PC-3 (cell line): ENCODE data around the gene HPSE2. TPM values are rescaled to one million over a fixed set of nuclear protein-coding genes. Genes with fewer than 3 reads are reported as not detected.
A peak's percentile ranks its signal among the peaks of the same experiment; 100 is the strongest.

Experiments used
- ATAC-seq: fragments of 200-7000 bp; cut with Tn5 transposase; 2 replicates; pipeline ENCODE4 v1.9.1; 2020; ENCODE audit warnings: mild to moderate bottlenecking, moderate library complexity
- BruUV-seq: library from RNA; stranded (reverse); fragments of 400-500 nt; replicated peaks from 2 replicates; lab custom pipeline; 2021; lab: Mats Ljungman, UMichigan
- CTCF ChIA-PET: fragments of 300-600 bp; sonication (Branson Sonifier 250); formaldehyde crosslinking; loops from one replicate; lab custom pipeline; 2022; ENCODE audit warnings: antibody characterized with exemption; lab: Charles Lee
- POLR2A ChIA-PET: fragments of 300-600 bp; sonication (Branson Sonifier 250); formaldehyde crosslinking; loops from one replicate; lab custom pipeline; 2022; ENCODE audit warnings: antibody characterized with exemption; ENCODE audit not compliant: unreplicated experiment; lab: Charles Lee
- DNase-seq: peaks from one replicate; pipeline ENCODE4 v3.0.0-alpha.2; 2015
- H2AFZ ChIP-seq: fragments of 300-600 bp; sonication (generic); 2 replicates; pipeline ENCODE4 v1.6.0; 2016; ENCODE audit warnings: antibody characterized with exemption, low read length
- H3F3A ChIP-seq: fragments of 300-600 bp; sonication (generic); one replicate; pipeline ENCODE4 v1.6.0; 2017; ENCODE audit warnings: antibody characterized with exemption, low read length, control low read depth, mild to moderate bottlenecking; ENCODE audit not compliant: unreplicated experiment
- H3K27ac ChIP-seq: fragments of 300-600 bp; sonication (generic); 2 replicates; pipeline ENCODE4 v1.5.1; 2016; ENCODE audit warnings: mild to moderate bottlenecking, low read length
- H3K27me3 ChIP-seq: fragments of 300-600 bp; sonication (generic); 2 replicates; pipeline ENCODE4 v1.6.1; 2016; ENCODE audit warnings: low read length, mixed read lengths
- H3K36me3 ChIP-seq: fragments of 300-600 bp; sonication (generic); 2 replicates; pipeline ENCODE4 v1.6.1; 2016; ENCODE audit warnings: low read depth, mixed run types, low read length, mixed read lengths
- H3K4me1 ChIP-seq: fragments of 300-600 bp; sonication (generic); 2 replicates; pipeline ENCODE4 v1.5.1; 2016; ENCODE audit warnings: low read length; ENCODE audit not compliant: insufficient read depth
- H3K4me2 ChIP-seq: fragments of 300-600 bp; sonication (generic); 2 replicates; pipeline ENCODE4 v1.6.0; 2016; ENCODE audit warnings: low read length
- H3K4me3 ChIP-seq: fragments of 300-600 bp; sonication (generic); 2 replicates; pipeline ENCODE4 v1.5.1; 2016; ENCODE audit warnings: mild to moderate bottlenecking, low read length, mixed read lengths
- H3K79me2 ChIP-seq: fragments of 300-600 bp; sonication (generic); 2 replicates; pipeline ENCODE4 v1.6.1; 2017; ENCODE audit warnings: low read length, mixed read lengths
- H3K9ac ChIP-seq: fragments of 300-600 bp; sonication (generic); 2 replicates; pipeline ENCODE4 v1.6.0; 2016; ENCODE audit warnings: mild to moderate bottlenecking, low read length
- H3K9me2 ChIP-seq: fragments of 300-600 bp; sonication (generic); replicated peaks from 2 replicates; pipeline ENCODE4 v1.6.1; 2016; ENCODE audit warnings: mixed run types, low read length, mixed read lengths
- H3K9me3 ChIP-seq: fragments of 300-600 bp; sonication (generic); 2 replicates; pipeline ENCODE4 v1.6.1; 2016; ENCODE audit warnings: low read length, mixed read lengths
- H4K20me1 ChIP-seq: fragments of 300-600 bp; sonication (generic); 2 replicates; pipeline ENCODE4 v1.6.1; 2016; ENCODE audit warnings: low read length, mixed read lengths
- CTCF ChIP-seq: fragments of 300-600 bp; sonication (generic); conservative IDR thresholded peaks from 2 replicates; pipeline ENCODE4 v1.5.1; 2017; ENCODE audit warnings: antibody characterized with exemption, low read depth, mild to moderate bottlenecking, low read length
- EZH2 ChIP-seq: fragments of 300-600 bp; sonication (generic); IDR thresholded peaks from one replicate; pipeline ENCODE4 v1.6.1; 2017; ENCODE audit warnings: antibody characterized with exemption, mild to moderate bottlenecking, low read length; ENCODE audit not compliant: unreplicated experiment
- EZH2phosphoT487 ChIP-seq: fragments of 300-600 bp; sonication (generic); IDR thresholded peaks from 2 replicates; pipeline ENCODE4 v1.6.1; 2018; ENCODE audit warnings: mild to moderate bottlenecking, antibody characterized with exemption, low read length, borderline replicate concordance
- intact Hi-C: fragments of 100-400 bp; cut with micrococcal nuclease; formaldehyde crosslinking; loops from 2 replicates; pipeline ENCODE4 v1.9.0; 2023
- total RNA-seq: library from RNA; depleted of rRNA; stranded (reverse); fragments of >200 nt; gene quantifications from 2 replicates; pipeline ENCODE4 v1.2.3, GENCODE V29; 2014

Gene HPSE2
- total RNA-seq, 1 experiment from 2014 or later, result 0.15 TPM

GRCh38 chr10:98472196-98472595, 763.5 kb downstream of the HPSE2 start:
- no peak overlapping the region for H3K9ac ChIP-seq
- BruUV-seq, result no TSS peak
- TF ChIP-seq EZH2 (no peak), CTCF (no peak), EZH2phosphoT487 (no peak)
- H3K9me3 ChIP-seq, result no peaks in the 10 kb centered on the region
- no peak overlapping the region for H3K4me2 ChIP-seq
- no peak for DNase-seq
- H3K9me2 ChIP-seq, result no peaks in the 10 kb centered on the region
- H3K36me3 ChIP-seq, result no peaks in the 10 kb centered on the region
- POLR2A ChIA-PET, result no interaction called here
- intact Hi-C loops, result no loop called here
- no peak overlapping the region for H3K27ac ChIP-seq
- no peaks in the 10 kb centered on the region for H3K79me2 ChIP-seq
- no peaks in the 10 kb centered on the region for H3K27me3 ChIP-seq
- CTCF ChIA-PET, result no interaction called here
- peaks cover 17% of the 10 kb centered on the region for H3K4me1 ChIP-seq
- no peaks in the 10 kb centered on the region for H4K20me1 ChIP-seq
- no peak overlapping the region for H2AFZ ChIP-seq
- H3F3A ChIP-seq, result no peaks in the 10 kb centered on the region
- ATAC-seq, result no peak
- H3K4me3 ChIP-seq, result no peak overlapping the region

DNA sequence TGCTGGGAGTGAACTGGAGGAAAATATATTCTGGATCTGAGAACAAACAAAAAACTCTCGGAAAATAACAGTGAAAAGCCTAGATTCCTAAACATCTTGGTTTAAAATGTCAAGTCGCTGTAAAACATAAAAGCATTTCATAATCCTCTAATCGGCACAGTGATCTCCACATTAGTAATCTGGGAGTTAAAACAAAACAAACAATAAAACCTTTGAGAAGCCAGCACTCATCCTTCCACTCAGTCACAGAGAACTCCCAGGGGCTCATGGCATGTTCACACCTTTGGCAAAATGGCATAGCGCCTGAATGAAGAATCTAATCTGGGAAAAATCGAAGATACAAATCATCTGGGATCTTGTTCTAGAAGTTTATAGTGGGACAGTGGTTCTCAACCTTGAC, 764.8 kb downstream of the HPSE2 start:
- peaks cover 17% of the 10 kb centered on the region for H3K4me1 ChIP-seq
- CTCF ChIA-PET, result no interaction called here
- no peaks in the 10 kb centered on the region for H3F3A ChIP-seq
- no peaks in the 10 kb centered on the region for H3K79me2 ChIP-seq
- H3K9ac ChIP-seq, result no peak overlapping the region
- H3K4me3 ChIP-seq, result no peak overlapping the region
- intact Hi-C loops, result loop anchor here (1.0 kb wide), 1 partner anchor 37 kb away; no protein-coding TSS in a partner anchor
- no peaks in the 10 kb centered on the region for H4K20me1 ChIP-seq
- peak overlapping the region; percentile 53 for H3K4me2 ChIP-seq
- no peaks in the 10 kb centered on the region for H3K9me2 ChIP-seq
- DNase-seq (peak; percentile 63), ATAC-seq (peak; percentile 55)
- no peaks in the 10 kb centered on the region for H3K9me3 ChIP-seq
- H3K27me3 ChIP-seq, result no peaks in the 10 kb centered on the region
- POLR2A ChIA-PET, result no interaction called here
- BruUV-seq, result no TSS peak
- H3K27ac ChIP-seq, result no peak overlapping the region
- TF ChIP-seq EZH2 (no peak), EZH2phosphoT487 (no peak), CTCF (no peak)
- no peaks in the 10 kb centered on the region for H3K36me3 ChIP-seq
- H2AFZ ChIP-seq, result no peak overlapping the region

DNA sequence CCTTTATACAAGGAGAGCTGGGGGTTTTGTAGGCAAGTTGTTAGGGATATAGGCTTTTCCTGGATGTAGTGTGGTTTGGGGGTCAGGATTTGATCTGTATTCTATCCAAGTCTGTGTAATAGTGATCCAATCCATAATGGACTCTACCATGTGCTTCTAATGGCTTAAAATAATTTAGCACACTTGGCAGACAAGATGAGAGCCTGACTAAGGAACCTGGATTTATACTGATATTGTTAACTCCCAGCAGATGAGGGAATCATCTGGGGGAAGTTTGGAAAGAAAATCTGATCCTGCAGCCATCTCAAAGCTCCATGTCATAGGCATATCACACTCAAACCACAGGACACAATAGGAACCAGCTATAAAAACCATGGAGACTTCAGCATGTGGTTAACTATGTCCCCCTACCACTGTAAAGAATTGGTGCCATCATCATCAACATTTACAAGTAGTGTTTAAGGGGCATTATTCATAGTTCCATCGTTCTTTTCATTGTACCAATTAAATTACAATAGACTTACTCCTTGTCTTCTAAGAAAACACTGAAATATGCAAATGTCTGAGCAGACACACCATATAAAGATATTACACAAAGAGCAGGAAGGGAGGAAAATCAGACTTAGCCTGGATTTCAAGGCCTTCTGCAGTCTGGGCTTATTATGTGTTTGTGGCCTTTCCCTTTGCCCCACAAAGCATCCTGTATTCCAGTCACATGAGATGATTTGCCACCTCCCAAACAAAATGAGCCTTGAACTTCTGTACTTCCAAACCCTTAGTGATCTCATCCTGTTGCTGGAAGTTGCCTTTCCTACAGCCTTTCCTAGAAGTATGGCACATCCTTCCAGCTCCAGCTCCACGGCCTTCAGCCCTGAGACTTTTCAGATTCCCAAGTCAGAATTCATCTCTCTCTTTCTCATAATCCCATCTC, 766.4 kb downstream of the HPSE2 start:
- Histone ChIP-seq H2AFZ (no peak overlapping the region), H3K79me2 (no peaks in the 10 kb centered on the region), H3K27me3 (no peaks in the 10 kb centered on the region), H3K36me3 (no peaks in the 10 kb centered on the region), H3F3A (no peaks in the 10 kb centered on the region), H3K4me1 (peaks cover 17% of the 10 kb centered on the region), H3K9me2 (no peaks in the 10 kb centered on the region), H3K9ac (no peak overlapping the region), H4K20me1 (no peaks in the 10 kb centered on the region), H3K4me2 (no peak overlapping the region), H3K4me3 (no peak overlapping the region), H3K27ac (no peak overlapping the region), H3K9me3 (no peaks in the 10 kb centered on the region)
- DNase-seq (no peak), ATAC-seq (no peak)
- intact Hi-C loops, result loop anchor here (5.0 kb wide), 2 partner anchors 207 to 778 kb away; no protein-coding TSS in a partner anchor
- ChIA-PET POLR2A (no interaction called here), CTCF (no interaction called here)
- no peak for TF ChIP-seq EZH2phosphoT487
- no peak for TF ChIP-seq EZH2
- no peak for TF ChIP-seq CTCF
- no TSS peak for BruUV-seq
